ENCODE measurements around the gene CNGB1. TPM values are rescaled to one million over a fixed set of nuclear protein-coding genes. Genes with fewer than 3 reads are reported as not detected.
A peak's percentile ranks its signal among the peaks of the same experiment; 100 is the strongest.
"Not testable (repeated sequence)": the region's sequence is repeated elsewhere in the genome, so short reads cannot be mapped to it uniquely, and the experiment has no call there.

CNGB1 gene
- total and polyA plus RNA-seq, 12 donors, result not detected

DNA sequence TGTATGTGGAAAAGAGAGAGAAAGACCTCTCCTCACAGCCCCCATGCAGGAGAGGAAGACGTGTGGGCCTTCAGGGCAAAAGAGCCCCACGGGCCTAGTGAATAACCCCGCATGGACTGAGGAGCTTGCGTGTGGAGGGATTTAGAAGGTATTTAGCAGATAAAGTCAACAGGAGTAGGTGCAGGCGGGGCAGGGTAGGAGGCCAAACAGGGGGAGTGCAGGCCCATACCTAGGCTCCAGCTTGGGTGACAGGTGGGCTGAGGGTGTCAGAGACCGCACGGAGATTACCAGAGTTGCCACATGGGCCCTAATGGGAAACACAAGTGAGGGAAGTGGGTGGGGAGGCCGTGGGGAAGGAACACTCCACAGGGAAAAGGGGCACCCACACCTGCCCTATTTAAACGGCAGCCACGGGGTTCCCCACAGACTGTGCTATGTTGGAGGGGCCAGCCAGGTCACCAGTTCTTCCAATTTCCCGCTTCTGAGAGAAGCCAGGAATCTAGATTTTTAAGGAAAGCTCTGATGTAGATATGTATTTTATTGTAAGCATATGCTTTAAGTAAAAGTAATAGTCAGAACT, 8.2 kb upstream of the CNGB1 start:
- Histone ChIP-seq H3K4me1 (peaks cover 0 to 8% (median under 1%) of the 10 kb centered on the region in 9 donors), H3K36me3 (no peaks in the 10 kb centered on the region), H3K9me3 (no peaks in the 10 kb centered on the region), H3K4me3 (no peak overlapping the region), H3K27ac (no peak overlapping the region), H3K27me3 (peaks cover 0 to 6% (median 0%) of the 10 kb centered on the region in 7 donors)
- intact Hi-C loops (cut with DNase I), result loop anchor here in 1 of 10 donors (5.0 kb wide), 1 partner anchor 42 kb away; no protein-coding TSS in a partner anchor
- ATAC-seq (no peak), DNase-seq (no peak)
- TF ChIP-seq, protein P1, sequence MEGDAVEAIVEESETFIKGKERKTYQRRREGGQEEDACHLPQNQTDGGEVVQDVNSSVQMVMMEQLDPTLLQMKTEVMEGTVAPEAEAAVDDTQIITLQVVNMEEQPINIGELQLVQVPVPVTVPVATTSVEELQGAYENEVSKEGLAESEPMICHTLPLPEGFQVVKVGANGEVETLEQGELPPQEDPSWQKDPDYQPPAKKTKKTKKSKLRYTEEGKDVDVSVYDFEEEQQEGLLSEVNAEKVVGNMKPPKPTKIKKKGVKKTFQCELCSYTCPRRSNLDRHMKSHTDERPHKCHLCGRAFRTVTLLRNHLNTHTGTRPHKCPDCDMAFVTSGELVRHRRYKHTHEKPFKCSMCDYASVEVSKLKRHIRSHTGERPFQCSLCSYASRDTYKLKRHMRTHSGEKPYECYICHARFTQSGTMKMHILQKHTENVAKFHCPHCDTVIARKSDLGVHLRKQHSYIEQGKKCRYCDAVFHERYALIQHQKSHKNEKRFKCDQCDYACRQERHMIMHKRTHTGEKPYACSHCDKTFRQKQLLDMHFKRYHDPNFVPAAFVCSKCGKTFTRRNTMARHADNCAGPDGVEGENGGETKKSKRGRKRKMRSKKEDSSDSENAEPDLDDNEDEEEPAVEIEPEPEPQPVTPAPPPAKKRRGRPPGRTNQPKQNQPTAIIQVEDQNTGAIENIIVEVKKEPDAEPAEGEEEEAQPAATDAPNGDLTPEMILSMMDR (IDR thresholded peaks at IDR 0.05), result no peak
- WGBS, 2 donors, result 87 to 89% methylated on average over 11 of the region's 11 CpGs

DNA sequence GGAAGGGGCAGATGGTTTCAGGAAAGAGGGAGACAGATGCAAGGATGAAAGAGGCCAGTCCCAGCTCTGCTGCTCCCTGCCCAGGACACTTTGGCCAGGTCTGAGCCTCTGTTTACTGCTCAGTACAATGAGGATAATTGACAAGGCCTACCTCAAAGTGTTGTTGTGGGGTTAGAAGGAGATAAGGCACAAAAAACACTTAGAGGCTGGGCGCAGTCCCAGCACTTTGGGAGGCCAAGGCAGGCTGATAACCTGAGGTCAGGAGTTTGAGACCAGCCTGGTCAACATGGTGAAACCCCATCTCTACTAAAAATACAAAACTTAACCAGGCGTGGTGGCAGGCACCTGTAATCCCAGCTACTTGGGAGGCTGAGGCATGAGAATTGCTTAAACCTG, 7.1 kb upstream of the CNGB1 start:
- intact Hi-C loops (cut with DNase I), result loop anchor here in 1 of 10 donors (5.0 kb wide), 1 partner anchor 41 kb away; no protein-coding TSS in a partner anchor
- H3K4me3 ChIP-seq, H3K36me3 ChIP-seq, DNase-seq, H3K9me3 ChIP-seq, H3K27ac ChIP-seq, H3K27me3 ChIP-seq, H3K4me1 ChIP-seq, ATAC-seq: not testable (repeated sequence)
- 95 to 96% methylated on average over 2 of the region's 2 CpGs for WGBS, 2 donors

DNA sequence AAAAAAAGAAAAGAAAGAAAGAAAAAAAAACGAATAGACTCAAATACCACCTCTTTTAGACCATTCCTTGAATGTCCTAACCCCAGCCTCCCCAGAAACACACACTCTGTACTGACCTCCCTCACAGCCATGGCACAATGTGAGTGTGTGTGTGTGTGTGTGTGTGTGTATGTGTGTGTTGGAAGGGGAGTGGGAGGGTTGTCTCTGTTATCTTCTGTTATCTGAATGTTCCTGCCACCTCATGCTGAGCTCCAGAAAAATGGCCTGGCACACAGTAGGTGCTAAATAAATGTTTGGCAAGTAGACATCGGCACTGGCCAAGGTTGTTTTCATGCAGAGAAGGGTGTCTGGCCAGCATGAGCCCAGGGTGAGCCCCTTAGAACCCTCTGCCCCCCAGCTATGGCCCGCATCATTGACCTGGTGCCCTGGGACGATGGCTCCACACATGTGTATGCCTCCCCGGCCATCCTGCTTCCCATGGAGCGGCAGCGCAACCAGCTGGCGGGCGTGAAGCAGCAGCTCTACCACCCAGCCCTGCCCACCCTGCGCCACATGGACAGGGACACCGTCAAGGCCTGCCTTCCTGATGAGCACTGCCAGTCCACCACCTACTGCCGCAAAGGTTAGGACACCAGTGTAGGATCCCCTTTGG, 6.6 kb upstream of the CNGB1 start:
- Histone ChIP-seq H3K4me3 (no peak overlapping the region), H3K4me1 (peaks cover 0 to 8% (median 0%) of the 10 kb centered on the region in 9 donors), H3K27me3 (no peaks in the 10 kb centered on the region), H3K36me3 (no peaks in the 10 kb centered on the region), H3K9me3 (no peaks in the 10 kb centered on the region), H3K27ac (no peak overlapping the region)
- 78 to 82% methylated on average over 12 of the region's 12 CpGs for WGBS, 2 donors
- TF ChIP-seq, protein P1 (IDR thresholded peaks at IDR 0.05), result no peak
- ATAC-seq (peak in 1 of 8 donors; percentile 30), DNase-seq (no peak)
- intact Hi-C loops (cut with DNase I), result loop anchor here in 1 of 10 donors (5.0 kb wide), 1 partner anchor 40 kb away; no protein-coding TSS in a partner anchor

DNA sequence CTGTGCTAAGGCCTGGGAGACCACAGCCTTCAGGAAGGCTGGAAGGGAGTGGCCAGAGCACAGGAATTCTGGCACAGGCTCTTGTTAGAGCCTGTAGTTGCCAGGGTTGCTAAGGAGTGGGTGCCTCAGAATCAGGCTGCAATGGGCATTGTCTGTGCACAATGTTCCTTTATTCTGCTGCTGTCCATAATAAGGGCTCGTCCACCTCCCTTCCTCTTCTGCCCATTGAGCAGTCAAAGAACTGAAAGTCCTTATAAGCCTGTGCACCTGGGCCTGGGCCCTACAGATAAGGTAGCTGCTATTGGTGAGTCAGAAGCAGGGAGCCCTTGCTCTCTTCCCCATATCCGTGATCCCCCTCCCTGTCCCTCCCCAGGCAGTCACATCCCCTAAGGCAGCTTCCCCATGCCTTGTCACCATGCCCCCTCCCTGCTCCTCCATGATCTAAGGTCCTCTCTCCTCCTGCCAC, 5.4 kb upstream of the CNGB1 start:
- DNase-seq, result no peak
- ATAC-seq, result peak; percentile 55 to 96 (median 85)
- H3K4me3 ChIP-seq, result no peak overlapping the region
- H3K9me3 ChIP-seq, result no peaks in the 10 kb centered on the region
- H3K27me3 ChIP-seq, result no peaks in the 10 kb centered on the region
- intact Hi-C loops (cut with DNase I), result loop anchor here in 1 of 10 donors (5.0 kb wide), 1 partner anchor 39 kb away; no protein-coding TSS in a partner anchor
- peak overlapping the region in 2 of 10 donors; percentile 23 to 61 for H3K27ac ChIP-seq
- H3K36me3 ChIP-seq, result no peaks in the 10 kb centered on the region
- 37 to 48% methylated on average over 2 of the region's 2 CpGs for WGBS, 2 donors
- TF ChIP-seq, protein P1 (IDR thresholded peaks at IDR 0.05), result no peak
- H3K4me1 ChIP-seq, result peaks cover 0 to 8% (median 0%) of the 10 kb centered on the region in 9 donors

Data from heart right ventricle (tissue), 16 donors.